CD14-positive monocyte (primary cell): Measurements from ENCODE around the gene HID1. TPM values are rescaled to one million over a fixed set of nuclear protein-coding genes. Genes with fewer than 3 reads are reported as not detected.
"Not testable (repeated sequence)": the region's sequence is repeated elsewhere in the genome, so short reads cannot be mapped to it uniquely, and the experiment has no call there.

Experiments
- DNase-seq, 3 donors: peaks; one replicate each; pipeline ENCODE4 v3.0.0-alpha.2; 2011 to 2022
- H2AFZ ChIP-seq: 2 replicates; pipeline ENCODE4 v1.6.0; 2012; ENCODE audit warnings: mild to moderate bottlenecking, low read depth, low read length, inconsistent platforms; ENCODE audit not compliant: insufficient read depth, poor library complexity, severe bottlenecking
- H3K27ac ChIP-seq, 2 donors: 1 replicate in 1 of 2; 2 replicates in 1 of 2; pipeline ENCODE4 v1.5.1; 2012 to 2013; ENCODE audit warnings: low read length in 2 of 2, control low read depth in 1 of 2, inconsistent platforms in 1 of 2, low read depth in 1 of 2, mild to moderate bottlenecking in 1 of 2
- H3K27me3 ChIP-seq, 2 donors: one replicate each; pipeline versions ENCODE4 v1.6.0 to v1.6.1; 2011 to 2013; ENCODE audit warnings: low read length in 2 of 2; ENCODE audit not compliant: control insufficient read depth in 2 of 2, insufficient read depth in 2 of 2
- H3K36me3 ChIP-seq, 2 donors: replicated peaks in 1 of 2; 1 replicate in 1 of 2; 2 replicates in 1 of 2; pipeline versions ENCODE4 v1.5.1 to v1.6.1; 2012 to 2013; ENCODE audit warnings: low read length in 2 of 2, control low read depth in 1 of 2, inconsistent platforms in 1 of 2, mild to moderate bottlenecking in 1 of 2; ENCODE audit not compliant: insufficient read depth in 2 of 2, control insufficient read depth in 1 of 2
- H3K4me1 ChIP-seq, 2 donors: 1 replicate in 1 of 2; 2 replicates in 1 of 2; pipeline versions ENCODE4 v1.5.1 to v1.6.1; 2012 to 2013; ENCODE audit warnings: low read length in 2 of 2, control low read depth in 1 of 2, inconsistent platforms in 1 of 2, mild to moderate bottlenecking in 1 of 2, moderate library complexity in 1 of 2; ENCODE audit not compliant: insufficient read depth in 2 of 2, control insufficient read depth in 1 of 2
- H3K4me2 ChIP-seq: replicated peaks from 2 replicates; pipeline ENCODE3; 2012; ENCODE audit warnings: low read length, moderate library complexity, mild to moderate bottlenecking; ENCODE audit not compliant: poor library complexity, severe bottlenecking; ENCODE audit errors: extremely low read depth
- H3K4me3 ChIP-seq, 3 experiments: fragments of 200-600 bp in 1 of 3; sonication (generic) in 1 of 3; replicated peaks in 1 of 3; 1 replicate in 2 of 3; 2 replicates in 1 of 3; pipeline ENCODE4 v1.5.1; 2011 to 2013; ENCODE audit warnings: low read length in 3 of 3, mild to moderate bottlenecking in 3 of 3, control low read depth in 2 of 3, low read depth in 2 of 3, inconsistent platforms in 1 of 3, moderate library complexity in 1 of 3
- H3K79me2 ChIP-seq: 2 replicates; pipeline ENCODE4 v1.6.0; 2012; ENCODE audit warnings: mild to moderate bottlenecking, control low read depth, inconsistent platforms, low read length, moderate library complexity; ENCODE audit not compliant: insufficient read depth
- H3K9ac ChIP-seq: 2 replicates; pipeline ENCODE4 v1.6.0; 2017; ENCODE audit warnings: low read length, mild to moderate bottlenecking; ENCODE audit not compliant: insufficient read depth, poor library complexity, severe bottlenecking
- H3K9me3 ChIP-seq, 2 donors: replicated peaks in 1 of 2; 1 replicate in 1 of 2; 2 replicates in 1 of 2; pipeline versions ENCODE4 v1.5.1 to v1.6.1; 2012 to 2013; ENCODE audit warnings: low read length in 2 of 2, control low read depth in 1 of 2; ENCODE audit not compliant: control insufficient read depth in 1 of 2, insufficient read depth in 1 of 2
- H4K20me1 ChIP-seq: 2 replicates; pipeline ENCODE4 v1.6.0; 2012; ENCODE audit warnings: mild to moderate bottlenecking, low read length, control low read depth, moderate library complexity; ENCODE audit not compliant: insufficient read depth
- H3K27ac Mint-ChIP-seq, 7 donors: one replicate each; pipeline ENCODE4 v1.8.0; 2020; ENCODE audit warnings: mild to moderate bottlenecking in 7 of 7, mixed read lengths in 7 of 7, moderate library complexity in 6 of 7, inconsistent platforms in 2 of 7
- H3K27me3 Mint-ChIP-seq, 3 donors: one replicate each; pipeline ENCODE4 v1.8.0; 2021 to 2022; ENCODE audit warnings: low read depth in 3 of 3, mild to moderate bottlenecking in 3 of 3, mixed read lengths in 3 of 3, moderate library complexity in 3 of 3, inconsistent platforms in 1 of 3
- H3K36me3 Mint-ChIP-seq, 2 donors: one replicate each; pipeline ENCODE4 v1.8.0; 2020; ENCODE audit warnings: mixed read lengths in 2 of 2, inconsistent platforms in 1 of 2, mild to moderate bottlenecking in 1 of 2
- H3K4me1 Mint-ChIP-seq: one replicate; pipeline ENCODE4 v1.8.0; 2020; ENCODE audit warnings: mild to moderate bottlenecking, mixed read lengths
- H3K4me3 Mint-ChIP-seq, 2 donors: one replicate each; pipeline ENCODE4 v1.8.0; 2020; ENCODE audit warnings: mild to moderate bottlenecking in 2 of 2, mixed read lengths in 2 of 2, moderate library complexity in 1 of 2
- H3K9me3 Mint-ChIP-seq, 7 donors: one replicate each; pipeline ENCODE4 v1.8.0; 2020 to 2022; ENCODE audit warnings: mixed read lengths in 7 of 7, mild to moderate bottlenecking in 6 of 7, moderate library complexity in 6 of 7, inconsistent platforms in 2 of 7
- WGBS: methylation state at CpG from one replicate; pipeline ENCODE4 v1.1.5; 2013; ENCODE audit warnings: missing lambda C conversion rate; ENCODE audit not compliant: insufficient coverage; 5-methylcytosine and 5-hydroxymethylcytosine counted together
- intact Hi-C, 2 donors: fragments of 100-400 bp; cut with micrococcal nuclease; formaldehyde crosslinking; loops; one replicate each; pipeline versions ENCODE4 v1.15.0 to v1.15.1; 2023
- polyA plus RNA-seq, 3 donors: library from polyadenylated mRNA; depleted of rRNA in 1 of 3; unstranded in 2 of 3; stranded (reverse) in 1 of 3; fragments of 300-500 nt in 2 of 3; fragments of >200 nt in 1 of 3; fragmentation: Illumina TruSeq in 2 of 3; gene quantifications; 1 replicate in 2 of 3; 2 replicates in 1 of 3; pipeline ENCODE4 v1.2.3, GENCODE V29; 2012 to 2021
- TF ChIP-seq, protein P1 (sequence below): fragments of 200-600 bp; IDR thresholded peaks from one replicate; pipeline ENCODE4 v1.8.0; 2022; ENCODE audit warnings: antibody characterized with exemption, mild to moderate bottlenecking

HID1 gene
- polyA plus RNA-seq, 3 donors: not detected

DNA sequence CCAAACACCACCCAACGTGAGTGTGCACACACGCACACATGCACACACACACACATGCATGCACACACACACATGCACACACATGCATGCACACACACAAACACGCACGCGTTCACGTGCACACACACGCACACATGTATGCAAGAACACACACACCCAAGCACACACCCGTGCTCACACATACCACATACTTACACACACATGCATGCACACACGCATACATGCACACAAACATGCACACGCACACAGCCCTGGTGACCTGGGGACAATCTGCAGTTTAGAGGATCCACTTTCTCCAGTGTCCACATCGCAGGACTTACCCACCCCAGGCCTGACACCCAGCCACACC is 55.7 kb downstream of the HID1 start:
- Histone ChIP-seq H3K79me2 (no peaks in the 10 kb centered on the region), H3K9me3 (peaks cover 0 to 5% of the 10 kb centered on the region in 2 donors), H3K4me1 (peaks cover 22 to 37% of the 10 kb centered on the region in 2 donors), H3K9ac (no peak overlapping the region), H3K27me3 (peaks cover 7 to 27% of the 10 kb centered on the region in 2 donors), H3K27ac (no peak overlapping the region), H2AFZ (peak overlapping the region; percentile 79), H3K36me3 (no peaks in the 10 kb centered on the region), H3K4me2 (peak overlapping the region; percentile 72), H4K20me1 (no peaks in the 10 kb centered on the region), H3K4me3 (peak overlapping the region in 1 of 3 experiments; percentile 62)
- H3K9me3 Mint-ChIP-seq: peaks cover 5 to 10% (median 6%) of the 10 kb centered on the region in 7 donors
- TF ChIP-seq, protein P1, sequence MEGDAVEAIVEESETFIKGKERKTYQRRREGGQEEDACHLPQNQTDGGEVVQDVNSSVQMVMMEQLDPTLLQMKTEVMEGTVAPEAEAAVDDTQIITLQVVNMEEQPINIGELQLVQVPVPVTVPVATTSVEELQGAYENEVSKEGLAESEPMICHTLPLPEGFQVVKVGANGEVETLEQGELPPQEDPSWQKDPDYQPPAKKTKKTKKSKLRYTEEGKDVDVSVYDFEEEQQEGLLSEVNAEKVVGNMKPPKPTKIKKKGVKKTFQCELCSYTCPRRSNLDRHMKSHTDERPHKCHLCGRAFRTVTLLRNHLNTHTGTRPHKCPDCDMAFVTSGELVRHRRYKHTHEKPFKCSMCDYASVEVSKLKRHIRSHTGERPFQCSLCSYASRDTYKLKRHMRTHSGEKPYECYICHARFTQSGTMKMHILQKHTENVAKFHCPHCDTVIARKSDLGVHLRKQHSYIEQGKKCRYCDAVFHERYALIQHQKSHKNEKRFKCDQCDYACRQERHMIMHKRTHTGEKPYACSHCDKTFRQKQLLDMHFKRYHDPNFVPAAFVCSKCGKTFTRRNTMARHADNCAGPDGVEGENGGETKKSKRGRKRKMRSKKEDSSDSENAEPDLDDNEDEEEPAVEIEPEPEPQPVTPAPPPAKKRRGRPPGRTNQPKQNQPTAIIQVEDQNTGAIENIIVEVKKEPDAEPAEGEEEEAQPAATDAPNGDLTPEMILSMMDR: no peak
- DNase-seq: no peak
- H3K27ac Mint-ChIP-seq: peak overlapping the region in 1 of 7 donors; percentile 13
- H3K4me3 Mint-ChIP-seq: peak overlapping the region in 1 of 2 donors; percentile 76
- H3K27me3 Mint-ChIP-seq: peaks cover 24 to 33% (median 30%) of the 10 kb centered on the region in 3 donors
- WGBS: 88% methylated on average over 10 of the region's 11 CpGs
- peaks cover 24% of the 10 kb centered on the region for H3K4me1 Mint-ChIP-seq
- intact Hi-C loops: no loop called here
- peaks cover 0 to 4% of the 10 kb centered on the region in 2 donors for H3K36me3 Mint-ChIP-seq

- peaks cover 0 to 4% of the 10 kb centered on the region in 2 donors for H3K36me3 Mint-ChIP-seq
- WGBS: 96% methylated on average over 11 of the region's 13 CpGs
- H3K27me3 ChIP-seq: peaks cover 2 to 22% of the 10 kb centered on the region in 2 donors
- H4K20me1 ChIP-seq: no peaks in the 10 kb centered on the region
- no peak overlapping the region for H3K27ac ChIP-seq
- intact Hi-C loops: no loop called here
- peak overlapping the region in 1 of 7 donors; percentile 13 for H3K27ac Mint-ChIP-seq
- peak overlapping the region in 1 of 2 donors; percentile 76 for H3K4me3 Mint-ChIP-seq
- H3K4me1 ChIP-seq: peaks cover 22 to 37% of the 10 kb centered on the region in 2 donors
- H3K9me3 ChIP-seq: peaks cover 0 to 5% of the 10 kb centered on the region in 2 donors
- no peak overlapping the region for H3K4me3 ChIP-seq
- H3K79me2 ChIP-seq: no peaks in the 10 kb centered on the region
- no peak for DNase-seq
- no peak overlapping the region for H3K4me2 ChIP-seq
- H3K9ac ChIP-seq: no peak overlapping the region
- H3K36me3 ChIP-seq: no peaks in the 10 kb centered on the region
- TF ChIP-seq, protein P1: no peak
- H2AFZ ChIP-seq: no peak overlapping the region
- peaks cover 20 to 28% (median 25%) of the 10 kb centered on the region in 3 donors for H3K27me3 Mint-ChIP-seq
- peaks cover 5 to 10% (median 6%) of the 10 kb centered on the region in 7 donors for H3K9me3 Mint-ChIP-seq
- peaks cover 24% of the 10 kb centered on the region for H3K4me1 Mint-ChIP-seq
Measured at GRCh38 chr17:74916136-74916850, 56.3 kb downstream of the HID1 start.

GRCh38 chr17:74911423-74911822 is 61.1 kb downstream of the HID1 start:
- H3K9me3 ChIP-seq, H3K36me3 ChIP-seq, H3K36me3 Mint-ChIP-seq, H4K20me1 ChIP-seq, H3K9ac ChIP-seq, H3K4me3 ChIP-seq, intact Hi-C loops, H3K27ac ChIP-seq, H3K27me3 ChIP-seq, H3K4me2 ChIP-seq, H3K79me2 ChIP-seq, H3K27ac Mint-ChIP-seq, H2AFZ ChIP-seq, H3K4me1 Mint-ChIP-seq, DNase-seq, H3K4me3 Mint-ChIP-seq, H3K4me1 ChIP-seq: not testable (repeated sequence)
- peaks cover 8 to 19% (median 14%) of the 10 kb centered on the region in 3 donors for H3K27me3 Mint-ChIP-seq
- WGBS: 69% methylated on average over 5 of the region's 8 CpGs
- peaks cover 5 to 15% (median 8%) of the 10 kb centered on the region in 7 donors for H3K9me3 Mint-ChIP-seq
